IPS-18c (cell line): ENCODE data around the gene PCGF5.
A peak's percentile ranks its signal among the peaks of the same experiment; 100 is the strongest.

ENCODE experiments used
- H3K4me3 ChIP-seq: 2 replicates; pipeline ENCODE4 v1.7.0; 2013; ENCODE audit warnings: low read depth, mild to moderate bottlenecking, low read length, moderate library complexity; ENCODE audit not compliant: insufficient read depth
- H3K9me3 ChIP-seq: one replicate; pipeline ENCODE4 v1.6.1; 2013; ENCODE audit warnings: mild to moderate bottlenecking, low read length, moderate library complexity; ENCODE audit not compliant: control insufficient read depth, insufficient read depth

Gene PCGF5

GRCh38 chr10:91201213-91201996, 19.1 kb upstream of the PCGF5 start:
- H3K4me3 ChIP-seq: no peak overlapping the region

GRCh38 chr10:91206427-91206826, 14.0 kb upstream of the PCGF5 start:
- H3K4me3 ChIP-seq: no peak overlapping the region
- no peaks in the 10 kb centered on the region for H3K9me3 ChIP-seq

More at GRCh38 chr10:91201213-91201996, 19.1 kb upstream of the PCGF5 start:
- no peaks in the 10 kb centered on the region for H3K9me3 ChIP-seq

GRCh38 chr10:91206837-91207474, 13.5 kb upstream of the PCGF5 start:
- no peak overlapping the region for H3K4me3 ChIP-seq
- H3K9me3 ChIP-seq: no peaks in the 10 kb centered on the region

GRCh38 chr10:91208642-91209041, 11.8 kb upstream of the PCGF5 start:
- H3K9me3 ChIP-seq: no peaks in the 10 kb centered on the region
- H3K4me3 ChIP-seq: no peak overlapping the region

- no peaks in the 10 kb centered on the region for H3K9me3 ChIP-seq
- no peak overlapping the region for H3K4me3 ChIP-seq
These were observed 10.4 kb upstream of the PCGF5 start for GRCh38 chr10:91210014-91210413.

- H3K9me3 ChIP-seq: no peaks in the 10 kb centered on the region
- H3K4me3 ChIP-seq: no peak overlapping the region
These were observed 10.0 kb upstream of the PCGF5 start for GRCh38 chr10:91210435-91210834.

- H3K9me3 ChIP-seq: no peaks in the 10 kb centered on the region
- no peak overlapping the region for H3K4me3 ChIP-seq
These were observed 8.8 kb upstream of the PCGF5 start for GRCh38 chr10:91211675-91212074.

GRCh38 chr10:91214911-91215310, 5.6 kb upstream of the PCGF5 start:
- no peaks in the 10 kb centered on the region for H3K9me3 ChIP-seq
- H3K4me3 ChIP-seq: no peak overlapping the region

- no peak overlapping the region for H3K4me3 ChIP-seq
- H3K9me3 ChIP-seq: no peaks in the 10 kb centered on the region
These were observed 5.1 kb upstream of the PCGF5 start for GRCh38 chr10:91215384-91215783.

GRCh38 chr10:91219371-91220193, 881 bp upstream of the PCGF5 start:
- Histone ChIP-seq H3K4me3 (peak overlapping the region; percentile 36; the same call in 1 of the 2 replicates), H3K9me3 (no peaks in the 10 kb centered on the region)

GRCh38 chr10:91220954-91221675, 652 bp downstream of the PCGF5 start:
- H3K9me3 ChIP-seq: no peaks in the 10 kb centered on the region
- H3K4me3 ChIP-seq: peak overlapping the region; percentile 79

- H3K4me3 ChIP-seq: no peak overlapping the region
- H3K9me3 ChIP-seq: no peaks in the 10 kb centered on the region
These were observed 5.6 kb downstream of the PCGF5 start for GRCh38 chr10:91226093-91226492.

GRCh38 chr10:91227576-91227975, 7.1 kb downstream of the PCGF5 start:
- no peak overlapping the region for H3K4me3 ChIP-seq
- H3K9me3 ChIP-seq: no peaks in the 10 kb centered on the region

GRCh38 chr10:91229683-91230082, 9.2 kb downstream of the PCGF5 start:
- Histone ChIP-seq H3K9me3 (no peaks in the 10 kb centered on the region), H3K4me3 (no peak overlapping the region)

- Histone ChIP-seq H3K9me3 (no peaks in the 10 kb centered on the region), H3K4me3 (no peak overlapping the region)
These were observed 17.7 kb downstream of the PCGF5 start for GRCh38 chr10:91238191-91238590.

- H3K9me3 ChIP-seq: no peaks in the 10 kb centered on the region
These were observed 19.3 kb downstream of the PCGF5 start for GRCh38 chr10:91239789-91240188.

GRCh38 chr10:91242940-91243339, 22.5 kb downstream of the PCGF5 start:
- no peaks in the 10 kb centered on the region for H3K9me3 ChIP-seq
- H3K4me3 ChIP-seq: no peak overlapping the region

More at GRCh38 chr10:91239789-91240188, 19.3 kb downstream of the PCGF5 start:
- H3K4me3 ChIP-seq: no peak overlapping the region
